Activated T-cell treated with anti-CD3 and anti-CD28 coated beads, Interleukin-2, amount 50 U/mL, for 4 hours (primary cell): ENCODE data around the gene RNF44. TPM values are rescaled to one million over a fixed set of nuclear protein-coding genes. Genes with fewer than 3 reads are reported as not detected.
A peak's percentile ranks its signal among the peaks of the same experiment; 100 is the strongest.
"Not testable (repeated sequence)": the region's sequence is repeated elsewhere in the genome, so short reads cannot be mapped to it uniquely, and the experiment has no call there.

ENCODE experiments used
- ATAC-seq, 2 donors: fragments of 200-7000 bp; cut with Tn5 transposase; one replicate each; pipeline ENCODE4 v1.10.0; 2021
- DNase-seq: peaks from one replicate; pipeline ENCODE4 v3.0.0-alpha.2; 2020
- H3K27me3 Mint-ChIP-seq: one replicate; pipeline ENCODE4 v1.8.0; 2021; ENCODE audit warnings: low read depth, mixed read lengths
- H3K36me3 Mint-ChIP-seq: one replicate; pipeline ENCODE4 v1.8.0; 2022; ENCODE audit warnings: mixed read lengths; ENCODE audit not compliant: insufficient read depth
- H3K4me1 Mint-ChIP-seq: one replicate; pipeline ENCODE4 v1.8.0; 2021; ENCODE audit warnings: low read depth, mixed read lengths
- H3K4me3 Mint-ChIP-seq: one replicate; pipeline ENCODE4 v1.8.0; 2021; ENCODE audit warnings: mild to moderate bottlenecking, moderate library complexity, mixed read lengths
- H3K9me3 Mint-ChIP-seq: one replicate; pipeline ENCODE4 v1.8.0; 2021; ENCODE audit warnings: mixed read lengths
- total RNA-seq, 3 donors: library from RNA; stranded (reverse); gene quantifications; one replicate each; pipeline ENCODE4 v1.2.1, GENCODE V29; 2021

RNF44 gene
- total RNA-seq, 3 donors from 2014 or later = 55.0 to 58.5 (median 58.4) TPM

DNA sequence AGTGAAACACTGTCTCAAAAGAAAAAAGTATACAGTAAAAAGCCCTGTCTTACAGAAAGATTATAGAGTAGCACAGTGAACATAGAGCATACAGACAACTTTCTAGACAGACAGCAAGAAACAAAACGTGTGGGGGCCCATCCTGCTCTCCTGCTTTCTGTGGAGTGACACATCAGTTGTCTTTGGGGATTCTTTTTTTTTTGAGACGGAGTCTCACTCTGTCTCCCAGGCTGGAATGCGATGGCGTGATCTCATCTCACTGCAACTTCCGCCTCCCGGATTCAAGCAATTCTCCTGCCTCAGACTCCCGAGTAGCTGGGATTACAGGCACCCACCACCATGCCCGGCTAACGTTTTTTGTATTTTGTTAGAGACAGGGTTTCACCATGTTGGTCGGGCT, 26.8 kb upstream of the RNF44 start:
- no peak overlapping the region for H3K4me3 Mint-ChIP-seq
- no peak for DNase-seq
- ATAC-seq = no peak
- peaks cover 28% of the 10 kb centered on the region for H3K4me1 Mint-ChIP-seq
- H3K36me3 Mint-ChIP-seq = no peaks in the 10 kb centered on the region
- H3K9me3 Mint-ChIP-seq = no peaks in the 10 kb centered on the region
- H3K27me3 Mint-ChIP-seq = peaks cover 6% of the 10 kb centered on the region

DNA sequence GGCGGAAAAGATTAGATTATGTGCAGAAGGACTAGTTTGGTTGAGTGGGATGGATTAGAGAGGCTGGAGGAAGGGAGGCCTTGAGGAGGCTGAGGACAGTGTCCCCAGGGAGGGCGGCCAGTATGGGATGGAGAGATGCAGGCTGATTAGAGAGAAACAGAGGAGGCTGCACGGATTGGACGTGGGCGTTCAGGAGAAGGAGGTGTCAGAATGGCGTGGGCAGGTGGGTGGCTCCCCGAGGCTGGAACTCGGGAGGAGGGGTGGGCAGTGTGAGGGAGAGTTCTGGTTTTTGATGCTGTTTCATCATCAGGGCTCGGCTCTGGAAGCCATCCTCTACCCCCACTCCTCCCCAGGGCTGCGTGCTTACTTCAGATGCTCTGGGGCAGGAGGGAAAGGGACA, 25.0 kb upstream of the RNF44 start:
- no peaks in the 10 kb centered on the region for H3K36me3 Mint-ChIP-seq
- peaks cover 6% of the 10 kb centered on the region for H3K27me3 Mint-ChIP-seq
- ATAC-seq (no peak), DNase-seq (no peak)
- H3K9me3 Mint-ChIP-seq = no peaks in the 10 kb centered on the region
- H3K4me1 Mint-ChIP-seq = peaks cover 28% of the 10 kb centered on the region
- no peak overlapping the region for H3K4me3 Mint-ChIP-seq

DNA sequence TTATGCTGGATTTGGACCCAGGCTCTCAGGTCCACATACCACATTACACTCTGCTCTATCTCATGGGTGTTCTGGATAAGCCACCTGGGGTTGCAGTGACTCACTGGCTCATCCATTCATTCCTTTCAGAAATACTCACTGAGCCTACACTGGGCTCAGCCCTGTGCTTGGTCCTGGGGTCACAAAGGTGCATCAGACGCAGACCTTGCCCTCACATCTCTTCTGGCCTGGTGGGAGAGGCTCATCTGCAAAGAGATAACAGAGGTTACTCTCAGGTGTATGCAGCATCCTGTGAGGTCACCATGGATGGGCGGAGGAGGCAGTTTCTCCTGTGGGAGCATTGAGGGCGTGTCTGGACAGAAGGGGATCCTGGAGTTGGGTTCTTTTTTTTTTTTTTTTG, 24.1 kb upstream of the RNF44 start:
- no peaks in the 10 kb centered on the region for H3K36me3 Mint-ChIP-seq
- H3K9me3 Mint-ChIP-seq = no peaks in the 10 kb centered on the region
- ATAC-seq = peak in 1 of 2 donors; percentile 39
- peaks cover 30% of the 10 kb centered on the region for H3K4me1 Mint-ChIP-seq
- H3K27me3 Mint-ChIP-seq = peaks cover 6% of the 10 kb centered on the region
- H3K4me3 Mint-ChIP-seq = no peak overlapping the region
- no peak for DNase-seq

DNA sequence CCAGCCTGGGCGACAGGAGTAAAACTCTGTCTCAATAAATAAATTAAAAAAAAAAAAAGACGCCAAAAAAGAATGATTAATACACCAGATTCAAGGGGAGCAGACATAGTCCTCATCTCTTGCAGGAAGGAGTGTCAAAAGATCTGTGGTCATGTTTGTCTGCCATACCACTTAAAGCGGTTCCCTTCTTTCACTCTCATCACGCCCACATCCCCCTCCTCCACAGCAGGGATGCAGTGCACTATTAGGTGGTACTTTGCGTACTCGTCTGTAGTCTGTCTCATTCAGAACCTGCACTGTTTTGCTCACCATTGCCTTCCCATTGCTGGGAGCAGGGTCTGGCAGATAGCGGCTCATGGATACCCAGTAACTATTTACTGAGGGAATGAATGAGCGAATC, 23.2 kb upstream of the RNF44 start:
- ATAC-seq (peak; percentile 85 to 86), DNase-seq (no peak)
- no peak overlapping the region for H3K4me3 Mint-ChIP-seq
- H3K36me3 Mint-ChIP-seq = no peaks in the 10 kb centered on the region
- peaks cover 38% of the 10 kb centered on the region for H3K4me1 Mint-ChIP-seq
- H3K27me3 Mint-ChIP-seq = peaks cover 3% of the 10 kb centered on the region
- no peaks in the 10 kb centered on the region for H3K9me3 Mint-ChIP-seq

DNA sequence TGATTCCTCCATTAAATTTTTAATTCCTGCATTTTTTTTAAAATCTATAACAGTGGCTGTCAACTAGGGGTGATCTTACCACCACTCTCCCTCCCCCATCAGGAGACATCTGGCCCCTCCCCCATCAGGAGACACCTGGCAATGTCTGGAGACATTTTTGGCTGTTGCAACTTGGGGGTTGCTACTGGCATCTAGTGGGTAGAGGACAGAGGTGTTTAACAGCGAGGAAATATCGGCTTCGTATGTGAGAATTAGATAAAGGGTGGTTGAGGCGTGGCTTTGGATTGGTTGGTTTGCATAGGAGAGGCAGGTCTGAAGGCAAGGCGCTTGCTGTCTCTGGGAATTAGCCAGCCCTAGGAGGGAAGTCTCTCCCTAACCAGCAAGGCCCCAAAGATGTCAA, 22.5 kb upstream of the RNF44 start:
- no peak for ATAC-seq
- Mint-ChIP-seq H3K4me3 (no peak overlapping the region), H3K36me3 (no peaks in the 10 kb centered on the region), H3K27me3 (peaks cover 3% of the 10 kb centered on the region), H3K9me3 (no peaks in the 10 kb centered on the region), H3K4me1 (peaks cover 45% of the 10 kb centered on the region)
- no peak for DNase-seq

DNA sequence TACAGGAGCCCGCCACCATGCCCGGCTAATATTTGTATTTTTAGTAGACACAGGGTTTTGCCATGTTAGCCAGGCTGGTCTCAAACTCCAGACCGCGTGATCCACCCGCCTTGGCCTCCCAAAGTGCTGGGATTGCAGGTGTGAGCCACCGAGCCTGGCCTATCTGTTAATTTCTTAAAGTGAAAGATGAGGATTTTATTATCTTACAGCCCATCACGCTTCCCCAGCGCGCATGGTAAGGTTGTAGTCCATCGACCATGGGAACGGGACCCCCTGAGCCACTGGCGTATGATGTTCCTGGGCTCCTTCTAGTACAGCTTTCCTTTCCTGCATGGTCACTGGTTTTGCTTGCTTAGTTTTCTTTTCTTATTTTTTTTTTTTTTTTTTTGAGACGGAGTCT, 20.6 kb upstream of the RNF44 start:
- no peak for ATAC-seq
- Mint-ChIP-seq H3K4me1 (peaks cover 61% of the 10 kb centered on the region), H3K36me3 (no peaks in the 10 kb centered on the region), H3K27me3 (peaks cover 3% of the 10 kb centered on the region), H3K4me3 (no peak overlapping the region), H3K9me3 (no peaks in the 10 kb centered on the region)
- DNase-seq = no peak

DNA sequence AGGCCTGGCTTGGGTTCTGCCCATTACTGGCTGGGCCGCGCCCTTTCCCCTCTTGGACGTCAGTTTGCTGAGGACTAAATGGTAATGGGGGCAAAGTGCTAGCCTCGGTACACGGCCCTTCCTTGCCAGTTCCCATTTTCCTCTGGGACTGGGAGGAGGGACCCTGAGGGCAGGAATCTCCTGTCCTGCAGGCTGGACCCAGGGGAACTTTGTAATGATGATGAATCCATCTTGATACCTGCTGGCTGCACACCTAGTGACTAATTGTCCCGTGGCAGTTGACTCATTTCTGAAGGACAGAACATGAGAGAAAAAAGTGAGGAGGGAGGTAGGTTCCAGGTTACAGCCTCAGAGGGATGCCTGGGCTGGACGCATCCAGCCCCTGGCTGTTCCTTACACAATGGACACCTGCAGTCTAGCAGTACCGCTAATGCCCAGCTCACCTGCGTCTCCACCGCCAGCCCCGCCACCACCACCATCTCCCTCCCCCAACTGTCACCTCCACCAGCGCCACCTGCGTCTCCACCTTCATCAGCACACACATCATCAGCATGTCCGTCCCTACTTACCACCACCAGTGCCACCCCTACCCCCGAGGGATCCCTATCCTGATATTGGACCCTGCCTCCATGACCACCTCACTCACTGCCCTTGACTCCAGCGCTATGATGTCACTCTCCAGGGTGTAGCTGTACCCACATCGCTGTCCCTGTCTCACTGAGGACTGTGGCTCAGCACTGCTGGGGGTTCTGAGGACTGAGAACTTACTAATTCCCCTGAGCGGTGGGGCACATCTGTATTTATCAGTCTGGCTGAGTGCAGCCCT, 16.3 kb upstream of the RNF44 start:
- peaks cover 51% of the 10 kb centered on the region for H3K4me1 Mint-ChIP-seq
- no peak overlapping the region for H3K4me3 Mint-ChIP-seq
- H3K36me3 Mint-ChIP-seq = no peaks in the 10 kb centered on the region
- peak; percentile 41 to 45 for ATAC-seq
- DNase-seq = no peak
- H3K9me3 Mint-ChIP-seq = no peaks in the 10 kb centered on the region
- no peaks in the 10 kb centered on the region for H3K27me3 Mint-ChIP-seq

DNA sequence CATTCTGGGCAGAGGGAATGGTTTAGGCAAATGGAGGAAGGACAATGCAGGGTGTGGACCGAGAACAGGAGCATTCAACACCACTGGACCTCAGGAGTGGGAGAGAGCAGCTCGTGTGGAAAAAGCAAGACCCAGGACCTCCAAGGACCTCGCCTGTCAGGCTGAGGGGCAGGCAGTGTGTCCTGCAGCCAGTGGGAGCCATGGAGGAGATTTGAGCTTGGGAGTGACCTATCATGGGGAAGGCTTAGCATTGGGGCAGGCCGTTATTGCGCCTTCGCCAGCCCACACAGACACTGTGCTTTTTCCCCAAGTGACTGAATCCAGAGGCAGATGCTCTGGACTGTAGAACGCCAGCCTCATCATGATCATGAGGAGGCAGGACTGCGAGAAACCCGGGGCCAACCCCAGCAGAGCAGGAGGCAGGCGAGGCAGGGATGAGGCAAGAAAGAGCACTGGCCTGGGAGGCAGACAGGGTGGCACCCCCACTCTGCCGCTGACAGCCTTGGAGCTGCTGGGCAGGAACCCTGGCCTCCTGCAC, 15.2 kb upstream of the RNF44 start:
- Mint-ChIP-seq H3K27me3 (no peaks in the 10 kb centered on the region), H3K4me3 (no peak overlapping the region), H3K36me3 (no peaks in the 10 kb centered on the region), H3K9me3 (no peaks in the 10 kb centered on the region), H3K4me1 (peaks cover 60% of the 10 kb centered on the region)
- ATAC-seq (no peak), DNase-seq (no peak)

DNA sequence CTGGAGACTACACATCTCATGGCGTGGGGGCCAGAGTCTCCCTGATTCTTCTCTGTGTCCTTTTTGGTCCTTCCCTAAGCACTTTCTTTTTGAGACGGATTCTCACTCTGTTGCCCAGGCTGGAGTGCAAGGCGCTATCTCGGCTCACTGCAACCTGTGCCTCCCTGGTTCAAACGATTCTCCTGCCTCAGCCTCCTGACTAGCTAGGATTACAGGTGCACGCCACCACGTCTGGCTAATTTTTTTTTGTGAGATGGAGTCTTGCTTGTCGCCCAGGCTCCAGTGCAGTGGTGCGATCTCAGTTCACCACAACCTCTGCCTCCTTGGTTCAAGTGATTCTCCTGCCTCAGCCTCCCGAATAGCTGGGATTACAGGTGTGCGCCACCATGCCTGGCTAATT, 13.7 kb upstream of the RNF44 start:
- not testable (repeated sequence) for DNase-seq, H3K27me3 Mint-ChIP-seq, H3K9me3 Mint-ChIP-seq, H3K36me3 Mint-ChIP-seq, ATAC-seq
- peaks cover 60% of the 10 kb centered on the region for H3K4me1 Mint-ChIP-seq
- H3K4me3 Mint-ChIP-seq = peak overlapping the region; percentile 54

DNA sequence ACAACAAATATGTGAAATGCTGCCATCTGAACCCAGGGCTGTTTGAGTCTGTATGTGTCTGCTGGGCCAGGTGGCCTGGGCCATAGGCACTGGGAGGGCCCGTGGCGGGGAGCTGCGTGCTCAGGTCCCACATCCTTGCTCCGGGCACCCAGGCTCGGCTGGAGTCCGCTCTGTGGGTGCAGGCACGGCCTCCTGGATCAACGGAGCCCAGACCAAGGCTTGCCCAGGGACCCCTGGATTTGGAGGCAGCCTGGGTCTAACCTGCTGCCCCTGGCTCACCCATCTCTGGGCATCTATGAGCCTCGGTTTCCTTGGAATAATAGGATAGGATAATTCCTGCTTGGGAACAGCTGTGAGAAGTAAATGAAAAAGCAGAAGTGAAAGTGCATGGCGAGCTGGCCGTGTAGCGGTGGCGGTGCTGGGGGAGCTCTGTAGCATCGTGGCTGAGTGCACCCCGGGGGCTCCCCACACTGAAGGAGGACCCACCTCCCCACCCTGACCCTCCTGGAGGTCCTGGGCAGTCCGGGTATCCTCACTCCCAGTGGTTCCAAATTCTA, 13.2 kb upstream of the RNF44 start:
- no peaks in the 10 kb centered on the region for H3K27me3 Mint-ChIP-seq
- DNase-seq (no peak), ATAC-seq (no peak)
- peak overlapping the region; percentile 31 for H3K4me3 Mint-ChIP-seq
- peaks cover 59% of the 10 kb centered on the region for H3K4me1 Mint-ChIP-seq
- H3K9me3 Mint-ChIP-seq = no peaks in the 10 kb centered on the region
- H3K36me3 Mint-ChIP-seq = no peaks in the 10 kb centered on the region

DNA sequence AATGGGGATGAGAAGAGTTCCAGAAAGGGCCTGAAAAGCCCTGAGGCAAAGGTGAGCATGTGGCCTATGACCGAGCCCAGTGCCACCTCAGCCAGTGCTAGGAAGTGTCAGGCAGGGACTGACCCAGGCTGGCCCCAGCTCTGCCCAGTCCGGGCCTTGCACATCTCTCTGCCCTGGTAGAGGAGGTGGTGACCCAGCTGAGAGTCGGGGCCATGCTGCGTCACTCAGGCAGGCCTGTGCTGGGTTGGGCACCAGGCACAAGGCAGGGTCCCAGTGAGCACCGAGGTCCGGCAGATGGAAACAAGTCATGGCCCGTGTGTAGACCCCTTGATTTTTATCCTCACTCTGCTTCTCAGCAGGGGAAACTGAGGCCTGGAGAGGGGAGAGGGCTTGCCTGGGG, 12.7 kb upstream of the RNF44 start:
- no peak for ATAC-seq
- H3K27me3 Mint-ChIP-seq = no peaks in the 10 kb centered on the region
- H3K9me3 Mint-ChIP-seq = no peaks in the 10 kb centered on the region
- no peaks in the 10 kb centered on the region for H3K36me3 Mint-ChIP-seq
- H3K4me3 Mint-ChIP-seq = no peak overlapping the region
- no peak for DNase-seq
- H3K4me1 Mint-ChIP-seq = peaks cover 59% of the 10 kb centered on the region

DNA sequence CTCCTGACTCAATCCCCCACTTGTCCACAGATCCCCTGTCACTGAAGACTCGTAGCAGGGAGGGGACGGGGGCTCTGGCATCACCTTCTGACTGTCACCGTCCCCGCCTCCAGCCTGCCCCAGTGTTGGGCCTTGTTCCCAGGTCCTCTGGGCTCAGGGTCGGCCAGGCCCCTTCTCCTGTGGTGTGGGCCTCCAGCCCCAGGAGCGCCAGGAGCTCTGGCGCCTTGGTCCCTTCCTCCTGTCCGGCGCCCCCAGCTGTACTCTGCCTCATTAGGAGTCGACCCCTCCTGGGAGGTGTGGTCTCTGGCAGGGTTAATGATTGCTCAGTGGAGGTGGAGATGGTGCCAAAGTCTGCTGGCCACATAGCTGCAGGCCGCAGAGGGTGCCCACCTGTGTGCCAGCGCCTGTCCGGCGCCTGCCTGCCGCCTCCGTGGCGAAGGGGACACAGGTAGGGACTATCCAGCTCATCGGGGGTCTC, 11.8 kb upstream of the RNF44 start, which contains the start of gene CDHR2:
Gene CDHR2, plus strand, starts transcription at position 376 of the 478 bp plus-strand sequence. CDS start 16,011 bp downstream, outside the sequence.
- H3K36me3 Mint-ChIP-seq = no peaks in the 10 kb centered on the region
- no peaks in the 10 kb centered on the region for H3K9me3 Mint-ChIP-seq
- DNase-seq (no peak), ATAC-seq (no peak)
- peaks cover 57% of the 10 kb centered on the region for H3K4me1 Mint-ChIP-seq
- H3K4me3 Mint-ChIP-seq = no peak within 1 kb of the TSS
- no peaks in the 10 kb centered on the region for H3K27me3 Mint-ChIP-seq

DNA sequence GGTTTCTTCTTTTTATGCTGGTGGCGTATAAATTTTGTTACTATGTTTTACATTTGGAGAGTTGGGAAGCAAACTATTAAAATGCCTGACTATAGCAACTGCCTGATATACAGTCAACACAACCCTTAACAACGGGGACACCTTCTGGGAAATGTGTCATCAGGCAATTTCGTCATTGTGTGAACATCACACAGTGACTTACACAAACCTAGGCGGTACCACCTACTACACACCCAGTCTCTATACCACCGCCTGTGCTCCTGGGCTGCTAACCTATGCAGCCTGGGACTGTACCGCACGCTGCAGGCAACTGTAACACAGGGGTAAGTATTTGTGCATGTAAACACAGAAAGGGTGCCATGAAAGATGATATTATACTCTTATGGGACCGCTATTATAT, 10.6 kb upstream of the RNF44 start:
- DNase-seq (no peak), ATAC-seq (peak in 1 of 2 donors; percentile 23)
- Mint-ChIP-seq H3K27me3 (no peaks in the 10 kb centered on the region), H3K9me3 (no peaks in the 10 kb centered on the region), H3K4me1 (peaks cover 50% of the 10 kb centered on the region), H3K4me3 (no peak overlapping the region), H3K36me3 (no peaks in the 10 kb centered on the region)

DNA sequence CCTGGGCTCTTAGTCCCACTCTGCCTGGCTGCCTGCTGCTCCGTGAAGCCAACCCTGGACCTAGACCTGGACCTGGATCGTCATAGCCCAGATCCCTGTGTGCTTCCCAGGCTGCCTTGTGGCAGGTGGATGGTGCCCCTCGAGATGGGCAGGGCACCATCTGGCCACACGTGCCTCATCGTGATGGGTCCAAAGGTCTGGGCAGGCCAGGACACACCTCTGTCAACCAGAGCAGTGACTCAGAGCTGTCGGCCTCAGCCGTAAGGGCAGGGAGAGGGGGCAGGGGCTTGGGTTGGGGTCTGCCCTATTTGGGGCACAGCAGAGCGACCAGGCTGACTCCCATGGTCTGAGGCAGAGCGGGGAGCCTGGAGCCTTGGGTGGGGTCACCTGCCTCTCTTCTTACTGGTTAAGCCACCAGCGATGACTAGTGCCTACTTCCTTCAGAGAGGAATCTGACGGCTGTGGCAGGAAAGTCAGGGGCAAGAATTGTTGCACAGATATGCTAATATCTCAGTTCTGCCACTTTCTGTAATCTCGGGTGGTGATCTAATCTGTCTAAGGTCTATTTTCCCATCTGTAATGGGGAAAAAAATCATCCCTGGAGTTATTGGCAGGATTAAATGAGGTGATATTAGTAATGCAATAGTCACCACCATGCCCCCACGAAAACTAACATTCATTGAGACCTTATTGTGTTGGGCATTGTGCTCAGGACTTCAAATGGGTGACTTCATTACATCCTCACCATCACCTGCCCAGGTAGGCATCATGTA, 8.7 kb upstream of the RNF44 start:
- ATAC-seq (no peak), DNase-seq (no peak)
- H3K4me3 Mint-ChIP-seq = no peak overlapping the region
- no peaks in the 10 kb centered on the region for H3K36me3 Mint-ChIP-seq
- no peaks in the 10 kb centered on the region for H3K9me3 Mint-ChIP-seq
- H3K4me1 Mint-ChIP-seq = peaks cover 57% of the 10 kb centered on the region
- no peaks in the 10 kb centered on the region for H3K27me3 Mint-ChIP-seq
